Muscle of leg (tissue), 11 donors: ENCODE data around the gene SLC4A1. TPM values are rescaled to one million over a fixed set of nuclear protein-coding genes. Genes with fewer than 3 reads are reported as not detected.

Source experiments
- DNase-seq: peaks from one replicate; pipeline ENCODE4 v3.0.0; 2013
- H3K27ac ChIP-seq: one replicate; pipeline ENCODE4 v1.5.1; 2013; ENCODE audit warnings: mild to moderate bottlenecking, low read length, control low read depth
- H3K27me3 ChIP-seq: one replicate; pipeline ENCODE4 v1.6.1; 2013; ENCODE audit warnings: low read length; ENCODE audit not compliant: control insufficient read depth, insufficient read depth
- H3K36me3 ChIP-seq: one replicate; pipeline ENCODE4 v1.6.1; 2013; ENCODE audit warnings: low read length; ENCODE audit not compliant: control insufficient read depth, insufficient read depth
- H3K4me1 ChIP-seq: one replicate; pipeline ENCODE4 v1.6.1; 2013; ENCODE audit warnings: low read length; ENCODE audit not compliant: control insufficient read depth, insufficient read depth
- H3K4me3 ChIP-seq: one replicate; pipeline ENCODE4 v1.5.1; 2013; ENCODE audit warnings: low read length, control low read depth
- H3K9me3 ChIP-seq: replicated peaks from 2 replicates; pipeline ENCODE4 v1.6.1; 2013; ENCODE audit warnings: low read depth, low read length; ENCODE audit not compliant: control insufficient read depth
- WGBS: methylation state at CpG from one replicate; pipeline ENCODE4 v1.1.5; 2013; ENCODE audit warnings: missing lambda C conversion rate; ENCODE audit not compliant: insufficient coverage; 5-methylcytosine and 5-hydroxymethylcytosine counted together
- polyA plus RNA-seq, 8 donors: library from polyadenylated mRNA; unstranded; fragments of 120-200 nt; gene quantifications; one replicate each; pipeline versions ENCODE4 v1.2.1 to v1.2.3, GENCODE V29; 2013; ENCODE audit warnings: inconsistent platforms in 1 of 8, low replicate concordance in 1 of 8; ENCODE audit not compliant: insufficient read length in 8 of 8, insufficient read depth in 1 of 8
- total RNA-seq: library from RNA; stranded (reverse); fragments of 120-200 nt; gene quantifications from one replicate; pipeline ENCODE4 v1.2.4, GENCODE V29; 2013

The SLC4A1 gene
- total and polyA plus RNA-seq, 9 donors: 5.2 to 20.9 (median 11.6) TPM

DNA sequence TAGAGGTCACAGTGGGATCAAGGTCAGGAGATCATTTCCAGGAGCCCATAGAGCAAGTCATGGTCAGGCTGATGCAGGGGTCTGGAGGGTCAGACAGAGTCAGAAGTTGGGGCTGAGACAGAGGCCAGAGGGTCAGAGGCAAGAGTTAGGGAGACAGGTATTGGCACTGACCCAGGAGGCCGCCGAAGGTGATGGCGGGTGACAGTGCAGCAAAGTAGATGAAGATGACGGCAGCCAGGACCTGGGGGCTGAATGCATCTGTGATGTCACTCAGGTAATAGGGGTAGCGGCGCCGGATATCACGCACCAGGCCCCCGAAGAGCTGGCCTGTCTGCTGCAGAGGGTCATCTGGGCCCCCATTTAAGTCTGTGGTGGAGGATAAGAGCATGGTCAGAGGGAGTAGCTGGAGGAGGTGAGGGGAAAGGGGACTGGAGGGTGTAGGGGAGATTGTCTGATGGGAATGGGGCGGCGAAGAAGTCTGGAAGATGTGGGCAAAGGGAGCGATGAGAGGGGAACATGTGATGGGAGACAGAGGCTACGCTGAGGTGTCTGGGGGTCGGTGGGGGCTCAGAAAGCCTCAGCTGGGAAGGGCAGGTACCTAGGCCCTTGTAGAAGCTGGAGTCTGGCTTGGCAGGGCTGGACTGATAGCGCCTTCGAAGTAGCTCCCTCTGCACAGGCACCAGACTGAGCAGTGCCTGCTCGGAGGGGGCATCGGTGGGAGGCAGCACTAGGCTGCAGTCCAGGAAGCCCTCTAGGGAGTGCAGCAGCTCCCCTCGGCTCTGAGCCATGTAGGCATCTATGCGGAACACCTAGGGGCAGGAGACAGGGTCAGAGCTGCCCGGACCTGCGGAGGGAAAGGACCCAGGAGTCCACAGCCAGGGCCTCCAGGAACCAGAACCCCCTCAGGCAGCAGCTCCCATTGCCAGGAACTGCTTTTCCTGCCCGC is 9.8 kb downstream of the SLC4A1 start:
- WGBS: 75% methylated on average over 19 of the region's 23 CpGs
- H3K9me3 ChIP-seq: no peaks in the 10 kb centered on the region
- no peak overlapping the region for H3K27ac ChIP-seq

DNA sequence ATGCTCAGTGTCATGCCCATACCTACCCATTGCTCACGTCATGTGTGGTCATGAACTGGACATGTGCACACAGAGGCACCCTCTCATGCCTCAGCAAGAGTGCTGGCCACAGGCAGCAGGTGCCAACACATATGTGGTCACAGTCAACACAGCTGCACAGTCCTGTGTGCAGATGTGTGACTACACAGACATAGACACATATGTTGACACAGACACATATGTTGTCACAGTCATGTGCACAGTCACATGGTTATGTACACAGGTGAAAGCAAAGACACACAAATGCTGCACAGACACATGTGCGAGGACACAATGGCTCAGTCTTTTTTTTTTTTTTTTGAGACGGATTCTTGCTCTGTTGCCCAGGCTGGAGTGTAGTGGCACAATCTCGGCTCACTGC is 11.3 kb downstream of the SLC4A1 start:
- Histone ChIP-seq H3K4me3 (no peak overlapping the region), H3K27ac (no peak overlapping the region), H3K36me3 (no peaks in the 10 kb centered on the region), H3K9me3 (no peaks in the 10 kb centered on the region), H3K27me3 (peaks cover 3% of the 10 kb centered on the region), H3K4me1 (no peaks in the 10 kb centered on the region)
- DNase-seq: no peak
- WGBS: 53% methylated on average over 2 of the region's 4 CpGs

More for the DNA sequence above, 9.8 kb downstream of the SLC4A1 start:
- Histone ChIP-seq H3K4me1 (peaks cover 2% of the 10 kb centered on the region), H3K36me3 (no peaks in the 10 kb centered on the region), H3K27me3 (peaks cover 3% of the 10 kb centered on the region), H3K4me3 (no peak overlapping the region)
- DNase-seq: no peak

DNA sequence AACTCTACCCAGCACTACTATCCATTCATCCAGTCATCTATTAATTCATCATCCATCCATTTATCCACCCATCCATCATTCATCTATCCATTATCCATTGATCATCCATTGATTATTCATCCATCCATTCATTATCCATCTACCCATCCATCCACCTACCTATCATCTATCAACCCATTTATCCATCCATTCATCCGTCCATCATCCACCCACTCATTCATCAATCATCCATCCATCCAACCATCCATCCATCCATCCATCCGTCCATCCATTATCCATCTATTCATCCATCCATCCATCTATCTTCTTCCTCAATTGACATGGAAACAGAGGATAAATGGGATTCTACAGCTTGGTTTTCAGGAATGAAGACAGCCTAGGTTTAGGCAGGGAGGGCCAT is 12.0 kb downstream of the SLC4A1 start:
- no peaks in the 10 kb centered on the region for H3K36me3 ChIP-seq
- WGBS: 83% methylated on average over 1 of the region's 2 CpGs
- no peak overlapping the region for H3K4me3 ChIP-seq
- H3K9me3 ChIP-seq: no peaks in the 10 kb centered on the region
- H3K27ac ChIP-seq: no peak overlapping the region
- no peaks in the 10 kb centered on the region for H3K4me1 ChIP-seq
- no peak for DNase-seq
- peaks cover 3% of the 10 kb centered on the region for H3K27me3 ChIP-seq

DNA sequence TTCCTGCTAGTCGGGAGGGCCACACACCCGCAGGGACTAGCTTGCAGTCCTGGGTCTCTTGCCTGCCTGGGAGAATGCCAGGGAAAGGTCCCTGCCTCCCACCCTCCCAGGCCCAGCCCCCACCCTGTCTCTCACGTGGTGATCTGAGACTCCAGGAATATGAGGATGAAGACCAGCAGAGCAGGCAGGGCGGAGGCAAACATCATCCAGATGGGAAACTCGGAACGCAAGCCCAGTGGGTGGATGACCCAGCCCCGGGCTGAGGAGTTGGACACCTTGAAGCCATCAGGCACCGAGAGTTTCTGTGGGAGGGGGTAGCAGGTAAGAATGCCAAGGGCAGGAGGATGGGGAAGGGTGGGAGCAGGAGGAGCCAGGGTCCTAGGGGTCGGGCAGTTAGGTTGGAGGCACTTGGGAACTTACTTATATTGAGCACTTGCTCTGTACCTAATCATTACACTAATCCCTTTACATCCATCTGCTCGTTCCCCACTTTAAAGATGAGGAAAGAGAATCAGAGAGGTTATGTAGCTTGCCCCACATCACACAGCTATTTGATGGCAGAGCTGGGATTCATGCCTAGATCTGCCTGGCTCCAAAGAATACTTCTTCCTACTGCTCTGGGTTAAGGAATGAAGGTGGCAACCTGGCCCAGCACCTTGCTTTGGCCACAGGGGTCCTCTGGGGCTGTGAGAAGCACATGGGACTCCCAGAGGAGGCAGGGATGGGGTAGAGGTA is 13.4 kb downstream of the SLC4A1 start:
- no peaks in the 10 kb centered on the region for H3K9me3 ChIP-seq
- 36% methylated on average over 6 of the region's 10 CpGs for WGBS
- no peak overlapping the region for H3K27ac ChIP-seq
- H3K36me3 ChIP-seq: no peaks in the 10 kb centered on the region
- H3K27me3 ChIP-seq: peaks cover 3% of the 10 kb centered on the region
- DNase-seq: no peak
- H3K4me1 ChIP-seq: no peaks in the 10 kb centered on the region
- no peak overlapping the region for H3K4me3 ChIP-seq

DNA sequence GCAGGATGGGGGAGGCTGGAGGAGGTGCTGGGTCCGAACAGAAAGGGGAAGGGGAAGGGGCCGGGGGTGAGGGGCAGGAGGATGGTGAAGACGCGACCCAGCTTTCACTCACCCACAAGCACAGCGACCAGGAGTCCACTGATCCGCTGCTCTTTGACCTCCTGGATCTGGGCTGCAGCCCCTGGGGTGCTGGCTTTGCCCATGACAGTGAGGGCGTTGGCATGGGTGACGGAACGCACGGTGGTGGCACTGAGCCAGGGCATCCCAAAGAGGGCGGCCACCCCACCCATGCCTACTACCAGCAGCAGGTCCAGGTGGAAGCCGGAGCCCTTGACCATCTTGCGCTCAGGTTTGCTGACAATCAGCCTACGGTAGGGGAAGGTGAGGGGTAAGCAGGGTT is 14.9 kb downstream of the SLC4A1 start:
- Histone ChIP-seq H3K9me3 (no peaks in the 10 kb centered on the region), H3K36me3 (no peaks in the 10 kb centered on the region), H3K27ac (no peak overlapping the region), H3K4me1 (peaks cover 4% of the 10 kb centered on the region), H3K27me3 (peaks cover 3% of the 10 kb centered on the region), H3K4me3 (no peak overlapping the region)
- DNase-seq: no peak
- WGBS: 55% methylated on average over 2 of the region's 14 CpGs

DNA sequence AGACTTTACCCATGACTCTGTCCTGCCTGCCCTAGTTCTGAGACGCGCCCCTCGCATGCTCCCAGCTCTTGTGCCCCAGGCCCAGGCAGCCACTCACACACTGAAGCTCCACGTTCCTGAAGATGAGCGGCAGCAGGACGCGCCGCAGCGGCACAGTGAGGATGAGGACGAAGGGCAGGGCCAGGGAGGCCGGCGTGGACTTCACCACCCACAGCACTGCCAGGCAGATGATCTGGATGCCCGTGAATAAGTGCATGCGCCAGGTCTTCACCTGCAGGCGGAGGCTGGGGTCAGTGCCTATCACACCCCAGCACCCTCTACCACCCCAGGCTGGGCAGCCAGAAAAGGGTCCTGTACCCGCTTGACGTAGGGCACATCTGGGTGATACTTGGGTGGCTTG is 16.9 kb downstream of the SLC4A1 start:
- 87% methylated on average over 12 of the region's 17 CpGs for WGBS
- Histone ChIP-seq H3K9me3 (no peaks in the 10 kb centered on the region), H3K4me3 (no peak overlapping the region), H3K27ac (no peak overlapping the region), H3K27me3 (peaks cover 3% of the 10 kb centered on the region), H3K4me1 (peaks cover 20% of the 10 kb centered on the region), H3K36me3 (no peaks in the 10 kb centered on the region)
- no peak for DNase-seq

DNA sequence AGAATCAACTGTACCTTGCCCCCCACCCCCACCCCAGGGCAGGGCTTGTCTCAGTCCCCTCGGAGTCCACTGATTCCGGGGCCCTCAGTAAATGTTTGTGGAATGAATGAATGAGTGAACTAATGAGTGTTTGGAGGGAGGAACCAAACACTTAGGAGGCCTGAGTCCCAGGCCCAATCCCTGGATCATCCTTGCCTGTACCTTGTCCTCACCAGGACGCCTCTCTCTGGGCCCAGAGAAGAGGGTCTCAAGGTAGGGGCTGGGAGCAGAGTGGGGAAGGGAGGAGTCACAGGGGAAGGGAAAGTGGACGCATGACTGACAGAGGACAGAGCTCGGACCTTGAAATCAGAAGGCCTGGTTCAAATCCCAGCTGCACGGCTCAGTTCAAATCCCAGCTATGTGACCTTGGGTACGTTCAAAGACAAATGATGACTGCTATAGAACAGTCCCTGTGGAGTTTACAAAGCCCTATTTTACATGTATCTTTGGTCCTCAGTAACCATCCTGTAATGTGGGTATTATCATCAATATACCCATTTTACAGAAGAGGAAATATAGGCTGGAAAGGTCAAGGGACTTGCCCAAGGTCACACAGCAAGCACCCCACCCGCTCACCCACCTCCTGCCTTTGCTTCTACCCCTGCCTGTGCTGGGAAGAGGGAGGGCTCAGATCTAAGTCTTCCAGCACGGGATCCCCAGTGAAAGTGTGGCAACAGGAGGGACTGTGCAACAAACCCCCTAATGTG is 18.3 kb downstream of the SLC4A1 start:
- no peak for DNase-seq
- Histone ChIP-seq H3K9me3 (no peaks in the 10 kb centered on the region), H3K27ac (no peak overlapping the region), H3K4me1 (peaks cover 20% of the 10 kb centered on the region), H3K36me3 (no peaks in the 10 kb centered on the region), H3K4me3 (no peak overlapping the region), H3K27me3 (no peaks in the 10 kb centered on the region)
- 67% methylated on average over 3 of the region's 9 CpGs for WGBS

DNA sequence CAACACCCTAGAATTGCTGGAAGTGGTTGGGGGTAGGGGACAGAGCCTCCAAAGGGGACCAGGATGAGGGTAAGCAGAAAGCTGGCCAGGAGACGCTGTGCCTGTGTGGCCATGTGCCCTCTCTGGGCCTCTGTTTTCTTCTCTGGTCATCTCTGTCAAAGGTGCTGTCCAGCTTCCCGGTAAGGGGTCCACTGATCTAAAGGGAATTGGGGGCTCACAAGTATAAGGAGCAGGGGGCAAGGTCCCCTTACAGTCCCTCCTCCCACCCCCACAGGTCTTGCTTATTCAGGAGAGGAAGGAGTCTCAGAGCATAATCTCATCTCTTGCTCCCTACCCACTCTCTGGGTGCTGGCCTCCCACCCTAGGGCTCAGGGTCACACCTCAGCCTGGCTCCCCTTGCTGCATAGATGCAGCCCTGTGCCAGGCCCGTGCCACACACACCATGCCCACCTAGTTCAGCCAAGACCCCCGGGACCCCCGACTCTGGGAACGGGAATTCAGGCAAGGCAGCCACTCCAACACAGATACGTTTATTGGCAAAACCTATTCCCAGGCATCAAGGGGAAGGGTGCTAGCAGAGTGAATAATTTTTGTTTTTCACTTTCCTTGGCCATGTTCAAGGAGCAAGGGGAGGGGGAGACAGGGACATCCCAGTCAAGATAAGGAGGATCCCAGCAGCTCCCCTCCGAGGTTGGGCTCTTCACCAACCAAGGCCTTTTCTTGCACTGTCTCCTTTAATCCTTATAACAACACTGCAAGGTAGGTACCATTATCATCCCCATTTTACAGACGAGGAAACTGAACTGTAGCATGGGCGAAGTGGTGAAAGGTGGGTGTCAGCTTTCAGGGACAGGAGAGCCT is 19.8 kb downstream of the SLC4A1 start:
- H3K27ac ChIP-seq: no peak overlapping the region
- no peaks in the 10 kb centered on the region for H3K27me3 ChIP-seq
- WGBS: 43% methylated on average over 1 of the region's 10 CpGs
- no peaks in the 10 kb centered on the region for H3K9me3 ChIP-seq
- DNase-seq: no peak
- no peak overlapping the region for H3K4me3 ChIP-seq
- no peaks in the 10 kb centered on the region for H3K36me3 ChIP-seq
- peaks cover 20% of the 10 kb centered on the region for H3K4me1 ChIP-seq

DNA sequence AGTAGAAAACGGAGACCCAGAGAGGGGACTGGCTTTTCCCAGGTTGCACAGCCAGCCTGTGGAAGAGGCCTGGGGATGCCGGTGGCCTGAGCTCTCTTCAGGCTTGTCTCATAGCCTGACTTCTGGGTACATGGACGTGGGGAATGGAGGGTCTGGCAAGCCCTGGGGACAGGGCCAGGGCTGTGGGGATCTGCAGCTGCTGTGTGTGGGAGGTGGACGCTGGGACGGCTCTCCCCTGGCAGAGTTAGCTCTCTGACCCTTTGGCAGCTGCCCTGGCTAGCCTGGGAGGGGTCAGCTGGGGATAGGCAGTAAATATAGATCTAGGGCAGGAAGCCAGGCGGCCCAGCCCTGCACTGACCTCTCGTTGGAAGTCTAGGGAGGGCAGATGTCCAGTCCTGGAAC is 20.5 kb downstream of the SLC4A1 start:
- Histone ChIP-seq H3K9me3 (no peaks in the 10 kb centered on the region), H3K27me3 (no peaks in the 10 kb centered on the region), H3K4me3 (no peak overlapping the region), H3K27ac (peak overlapping the region; percentile 47), H3K4me1 (peaks cover 20% of the 10 kb centered on the region), H3K36me3 (no peaks in the 10 kb centered on the region)
- DNase-seq: peak; percentile 71
- 27% methylated on average over 6 of the region's 7 CpGs for WGBS
